IMR-90 (cell line): ENCODE measurements around the gene SYNGR2. TPM values are rescaled to one million over a fixed set of nuclear protein-coding genes. Genes with fewer than 3 reads are reported as not detected.
A peak's percentile ranks its signal among the peaks of the same experiment; 100 is the strongest.

Source experiments
- ATAC-seq: fragments of 200-7000 bp; cut with Tn5 transposase; 2 replicates; pipeline ENCODE4 v1.9.1; 2020; ENCODE audit warnings: low read depth, mild to moderate bottlenecking, moderate library complexity
- BruUV-seq: library from RNA; stranded (reverse); fragments of 400-500 nt; replicated peaks from 2 replicates; lab custom pipeline; 2021; lab: Mats Ljungman, UMichigan
- CTCF ChIA-PET: fragments of 300-600 bp; formaldehyde crosslinking; extraction: SDS; loops from one replicate; lab custom pipeline; 2021; ENCODE audit warnings: antibody characterized with exemption; lab: Yijun Ruan, JAX
- POLR2A ChIA-PET: fragments of 300-600 bp; sonication (Branson Sonifier 250); formaldehyde crosslinking; loops from one replicate; lab custom pipeline; 2022; ENCODE audit warnings: antibody characterized with exemption; ENCODE audit not compliant: unreplicated experiment; lab: Charles Lee
- DNase-seq: peaks from one replicate; pipeline ENCODE4 v3.0.0; 2013
- H2AFZ ChIP-seq: replicated peaks from 2 replicates; pipeline ENCODE3; 2013; ENCODE audit warnings: low read length, mild to moderate bottlenecking; ENCODE audit not compliant: poor library complexity
- H2AK5ac ChIP-seq: 2 replicates; pipeline ENCODE4 v1.6.1; 2013; ENCODE audit warnings: low read depth, low read length, inconsistent platforms
- H2AK9ac ChIP-seq: replicated peaks from 2 replicates; pipeline ENCODE3; 2013; ENCODE audit warnings: mild to moderate bottlenecking, low read depth, low read length, moderate library complexity; ENCODE audit not compliant: poor library complexity
- H2BK120ac ChIP-seq: 2 replicates; pipeline ENCODE4 v1.6.1; 2013; ENCODE audit warnings: low read depth, low read length, inconsistent platforms
- H2BK15ac ChIP-seq: 3 replicates; pipeline ENCODE4 v1.6.1; 2013; ENCODE audit warnings: low read depth, low read length, inconsistent platforms
- H2BK20ac ChIP-seq: 2 replicates; pipeline ENCODE4 v1.6.1; 2013; ENCODE audit warnings: low read depth, mild to moderate bottlenecking, inconsistent platforms, low read length, moderate library complexity
- H2BK5ac ChIP-seq: 2 replicates; pipeline ENCODE4 v1.6.1; 2013; ENCODE audit warnings: mild to moderate bottlenecking, low read depth, low read length, inconsistent platforms; ENCODE audit not compliant: poor library complexity, severe bottlenecking
- H3K14ac ChIP-seq: replicated peaks from 2 replicates; pipeline ENCODE4 v1.6.1; 2013; ENCODE audit warnings: low read depth, low read length, inconsistent platforms
- H3K18ac ChIP-seq: 2 replicates; pipeline ENCODE4 v1.6.1; 2013; ENCODE audit warnings: low read depth, low read length, control low read depth
- H3K23ac ChIP-seq: 2 replicates; pipeline ENCODE4 v1.6.1; 2013; ENCODE audit warnings: low read depth, low read length, inconsistent platforms
- H3K27ac ChIP-seq: 2 replicates; pipeline ENCODE4 v1.5.1; 2013; ENCODE audit warnings: mild to moderate bottlenecking, control low read depth, low read length; ENCODE audit not compliant: insufficient read depth
- H3K27me3 ChIP-seq: 2 replicates; pipeline ENCODE4 v1.6.1; 2013; ENCODE audit warnings: low read length; ENCODE audit not compliant: control insufficient read depth, insufficient read depth
- H3K36me3 ChIP-seq: 2 replicates; pipeline ENCODE4 v1.6.1; 2013; ENCODE audit warnings: low read length, mixed read lengths; ENCODE audit not compliant: control insufficient read depth, insufficient read depth
- H3K4ac ChIP-seq: 2 replicates; pipeline ENCODE4 v1.6.1; 2013; ENCODE audit warnings: low read depth, low read length, inconsistent platforms
- H3K4me1 ChIP-seq: 2 replicates; pipeline ENCODE4 v1.6.1; 2013; ENCODE audit warnings: low read length, mixed read lengths; ENCODE audit not compliant: control insufficient read depth, insufficient read depth
- H3K4me2 ChIP-seq: 2 replicates; pipeline ENCODE4 v1.6.1; 2013; ENCODE audit warnings: low read depth, mild to moderate bottlenecking, control low read depth, low read length, moderate library complexity
- H3K4me3 ChIP-seq: 2 replicates; pipeline ENCODE4 v1.5.1; 2013; ENCODE audit warnings: low read depth, mild to moderate bottlenecking, control low read depth, low read length, moderate library complexity; ENCODE audit not compliant: insufficient read depth
- H3K56ac ChIP-seq: 2 replicates; pipeline ENCODE4 v1.6.1; 2013; ENCODE audit warnings: low read length, inconsistent platforms; ENCODE audit not compliant: insufficient read depth; ENCODE audit errors: extremely low read depth
- H3K79me1 ChIP-seq, 2 experiments: 2 replicates each; pipeline ENCODE4 v1.6.1; 2013; ENCODE audit warnings: low read length in 2 of 2, inconsistent platforms in 1 of 2, low read depth in 1 of 2
- H3K9ac ChIP-seq: 2 replicates; pipeline ENCODE4 v1.6.1; 2013; ENCODE audit warnings: low read depth, low read length, control low read depth
- H3K9me1 ChIP-seq: 2 replicates; pipeline ENCODE4 v1.6.1; 2013; ENCODE audit warnings: low read length, inconsistent platforms; ENCODE audit not compliant: insufficient read depth
- H3K9me3 ChIP-seq: 2 replicates; pipeline ENCODE4 v1.6.1; 2013; ENCODE audit warnings: low read length; ENCODE audit not compliant: control insufficient read depth, insufficient read depth
- H4K20me1 ChIP-seq: 2 replicates; pipeline ENCODE4 v1.6.1; 2013; ENCODE audit warnings: low read length, inconsistent platforms; ENCODE audit not compliant: insufficient read depth
- H4K5ac ChIP-seq: 2 replicates; pipeline ENCODE4 v1.6.1; 2013; ENCODE audit warnings: mild to moderate bottlenecking, low read depth, low read length, control low read depth
- H4K8ac ChIP-seq, 2 experiments: 2 replicates each; pipeline ENCODE4 v1.6.1; 2013; ENCODE audit warnings: low read depth in 2 of 2, low read length in 2 of 2, control low read depth in 1 of 2, inconsistent platforms in 1 of 2
- H4K91ac ChIP-seq: 2 replicates; pipeline ENCODE4 v1.6.1; 2013; ENCODE audit warnings: low read depth, low read length, inconsistent platforms; ENCODE audit not compliant: insufficient read depth
- BHLHE40 ChIP-seq: fragments of 150-350 bp; IDR thresholded peaks from 2 replicates; pipeline ENCODE4 v1.6.1; 2016; ENCODE audit warnings: mild to moderate bottlenecking, low read depth, low read length
- CHD1 ChIP-seq: IDR thresholded peaks from 2 replicates; pipeline ENCODE4 v1.6.1; 2012; ENCODE audit warnings: low read depth, low read length, improper control_type of control experiment
- FOS ChIP-seq: fragments of 150-350 bp; IDR thresholded peaks from 2 replicates; pipeline ENCODE4 v1.6.1; 2016; ENCODE audit warnings: low read depth, low read length
- MAZ ChIP-seq: IDR thresholded peaks from 2 replicates; pipeline ENCODE4 v1.6.1; 2012; ENCODE audit warnings: low read depth, mild to moderate bottlenecking, low read length, improper control_type of control experiment, moderate library complexity, borderline replicate concordance
- MXI1 ChIP-seq: IDR thresholded peaks from 2 replicates; pipeline ENCODE4 v1.6.1; 2012; ENCODE audit warnings: low read depth, mild to moderate bottlenecking, low read length, moderate library complexity, borderline replicate concordance
- NFE2L2 ChIP-seq: fragments of 150-350 bp; IDR thresholded peaks from 2 replicates; pipeline ENCODE4 v1.6.1; 2016; ENCODE audit warnings: low read depth, mild to moderate bottlenecking, low read length
- POLR2A ChIP-seq: IDR thresholded peaks from 2 replicates; pipeline ENCODE4 v1.6.1; 2012; ENCODE audit warnings: mild to moderate bottlenecking, low read depth, low read length
- RAD21 ChIP-seq: IDR thresholded peaks from 2 replicates; pipeline ENCODE4 v1.6.1; 2012; ENCODE audit warnings: low read length, improper control_type of control experiment
- SMC3 ChIP-seq: fragments of 150-350 bp; IDR thresholded peaks from 2 replicates; pipeline ENCODE4 v1.6.1; 2016; ENCODE audit warnings: low read depth, mild to moderate bottlenecking, antibody characterized with exemption, low read length, moderate library complexity
- WGBS, 2 experiments: methylation state at CpG; one replicate each; pipeline versions ENCODE4 v1.1.5 to v1.1.7; 2013; ENCODE audit warnings: missing lambda C conversion rate in 2 of 2; ENCODE audit not compliant: insufficient read length in 1 of 2; ENCODE audit errors: extremely low coverage in 2 of 2; 5-methylcytosine and 5-hydroxymethylcytosine counted together
- dilution Hi-C: fragments of 300-500 bp; cut with HindIII; formaldehyde crosslinking; loops from one replicate; pipeline ENCODE4 v1.14.3; 2018; ENCODE audit warnings: low sequenced_read_pairs; ENCODE audit not compliant: unreplicated experiment
- in situ Hi-C: fragments of 300-500 bp; cut with MboI; formaldehyde crosslinking; loops from 3 replicates; pipeline ENCODE4 v1.14.3; 2019; ENCODE audit warnings: low sequenced_read_pairs, inconsistent platforms, mixed read lengths
- intact Hi-C: fragments of 100-400 bp; cut with micrococcal nuclease; formaldehyde crosslinking; loops from 2 replicates; pipeline ENCODE4 v1.10.0; 2022
- polyA plus RNA-seq, 3 experiments: library from polyadenylated mRNA; depleted of rRNA; stranded (reverse); fragments of >200 nt; gene quantifications; 2 replicates each; pipeline ENCODE4 v1.2.3, GENCODE V29; 2012; ENCODE audit warnings: low replicate concordance in 1 of 3
- total RNA-seq: library from RNA; depleted of rRNA; stranded (reverse); fragments of >200 nt; gene quantifications from 2 replicates; pipeline ENCODE4 v1.2.3, GENCODE V29; 2012
- TF ChIP-seq, protein P1 (sequence below): fragments of 150-350 bp; IDR thresholded peaks from 2 replicates; pipeline ENCODE4 v1.6.1; 2016; ENCODE audit warnings: low read depth, mild to moderate bottlenecking, low read length, moderate library complexity, borderline replicate concordance

SYNGR2 gene
- total and polyA plus RNA-seq, 2 of the 4 experiments (the other 2 are of a cell fraction) = 11.1 to 63.1 TPM

DNA sequence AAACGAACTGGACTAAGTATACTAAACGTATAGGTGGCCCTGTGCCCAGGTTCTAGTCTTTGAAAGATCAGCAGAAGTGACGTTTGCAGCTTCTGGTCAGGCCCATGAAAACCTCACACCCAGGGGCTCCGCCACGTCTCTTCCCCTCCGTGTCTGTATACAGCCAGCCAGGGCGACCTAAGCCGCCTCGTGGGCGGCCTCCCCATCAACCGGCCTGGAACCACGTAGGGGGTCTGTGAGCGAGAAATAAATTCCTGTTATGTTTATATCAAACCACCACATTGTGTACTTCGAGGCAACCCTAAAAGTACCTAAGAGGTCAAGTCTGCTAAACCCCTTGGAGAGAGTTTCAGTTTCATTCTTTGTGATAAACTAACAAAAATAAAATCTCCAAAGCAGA lies 11.7 kb downstream of the SYNGR2 start:
- H2BK20ac ChIP-seq = peak overlapping the region; percentile 38
- H3K9me1 ChIP-seq = peaks cover 16% of the 10 kb centered on the region; the same call in 1 of the 2 replicates
- H2AK9ac ChIP-seq = peak overlapping the region; percentile 76
- no peaks in the 10 kb centered on the region; the same call in 1 of the 2 replicates for H3K36me3 ChIP-seq
- BruUV-seq = no TSS peak
- no peak overlapping the region for H2AK5ac ChIP-seq
- peak; percentile 42 for ATAC-seq
- WGBS, 2 experiments = 33% methylated on average over 5 of the region's 14 CpGs; no CpG with 5 or more reads in 1 of the 2 experiments
- ChIA-PET POLR2A (no interaction called here), CTCF (no interaction called here)
- H3K27me3 ChIP-seq = no peaks in the 10 kb centered on the region
- H3K56ac ChIP-seq = peak overlapping the region; percentile 38; the same call in 1 of the 2 replicates
- peak overlapping the region; percentile 43 for H4K91ac ChIP-seq
- H3K4me1 ChIP-seq = peaks cover 13% of the 10 kb centered on the region
- H2BK5ac ChIP-seq = peak overlapping the region; percentile 64
- peak overlapping the region; percentile 63 for H3K4ac ChIP-seq
- peak overlapping the region in 1 of 2 experiments; percentile 90; a peak in 3 of 4 replicates for H4K8ac ChIP-seq
- H3K18ac ChIP-seq = peak overlapping the region; percentile 92
- 0 out of 2 replicates have a peak, but pooled peaks cover 6% of the 10 kb centered on the region for H4K20me1 ChIP-seq
- peaks cover 16 to 63% of the 10 kb centered on the region in 2 experiments; a peak in 3 of 4 replicates for H3K79me1 ChIP-seq
- peak overlapping the region; percentile 18; the same call in 1 of the 2 replicates for H3K23ac ChIP-seq
- peak overlapping the region; percentile 88 for H4K5ac ChIP-seq
- in situ Hi-C loops (no loop called here), dilution Hi-C loops (no loop called here), intact Hi-C loops (no loop called here)
- peak overlapping the region; percentile 86 for H2BK120ac ChIP-seq
- 0 out of 3 replicates have a peak overlapping the region, but pooled peaks have one; percentile 6 for H2BK15ac ChIP-seq
- H3K27ac ChIP-seq = peak overlapping the region; percentile 34; the same call in 1 of the 2 replicates
- peak overlapping the region; percentile 35 for H3K4me3 ChIP-seq
- H2AFZ ChIP-seq = peak overlapping the region; percentile 64
- peak overlapping the region; percentile 73 for H3K14ac ChIP-seq
- H3K4me2 ChIP-seq = peak overlapping the region; percentile 94
- peak overlapping the region; percentile 24; the same call in 1 of the 2 replicates for H3K9ac ChIP-seq
- TF ChIP-seq BHLHE40 = no peak
- TF ChIP-seq POLR2A = no peak
- TF ChIP-seq MXI1 = no peak
- no peak for TF ChIP-seq SMC3
- TF ChIP-seq FOS = no peak
- TF ChIP-seq, protein P1, sequence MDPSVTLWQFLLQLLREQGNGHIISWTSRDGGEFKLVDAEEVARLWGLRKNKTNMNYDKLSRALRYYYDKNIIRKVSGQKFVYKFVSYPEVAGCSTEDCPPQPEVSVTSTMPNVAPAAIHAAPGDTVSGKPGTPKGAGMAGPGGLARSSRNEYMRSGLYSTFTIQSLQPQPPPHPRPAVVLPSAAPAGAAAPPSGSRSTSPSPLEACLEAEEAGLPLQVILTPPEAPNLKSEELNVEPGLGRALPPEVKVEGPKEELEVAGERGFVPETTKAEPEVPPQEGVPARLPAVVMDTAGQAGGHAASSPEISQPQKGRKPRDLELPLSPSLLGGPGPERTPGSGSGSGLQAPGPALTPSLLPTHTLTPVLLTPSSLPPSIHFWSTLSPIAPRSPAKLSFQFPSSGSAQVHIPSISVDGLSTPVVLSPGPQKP = no peak
- no peak for TF ChIP-seq NFE2L2
- no peak for TF ChIP-seq CHD1
- no peak for TF ChIP-seq MAZ
- TF ChIP-seq RAD21 = no peak
- DNase-seq = peak; percentile 50
- H3K9me3 ChIP-seq = no peaks in the 10 kb centered on the region
